GM12801 (cell line): ENCODE results near the gene HOXD10.

ENCODE experiments used
- TF ChIP-seq, protein P1 (sequence below): IDR thresholded peaks from one replicate; pipeline ENCODE4 v1.5.1; 2011; ENCODE audit warnings: control low read depth; ENCODE audit not compliant: insufficient read length; ENCODE audit errors: extremely low read depth

HOXD10 gene

GRCh38 chr2:176074919-176075425 lies 41.6 kb upstream of the HOXD10 start:
- TF ChIP-seq, protein P1, sequence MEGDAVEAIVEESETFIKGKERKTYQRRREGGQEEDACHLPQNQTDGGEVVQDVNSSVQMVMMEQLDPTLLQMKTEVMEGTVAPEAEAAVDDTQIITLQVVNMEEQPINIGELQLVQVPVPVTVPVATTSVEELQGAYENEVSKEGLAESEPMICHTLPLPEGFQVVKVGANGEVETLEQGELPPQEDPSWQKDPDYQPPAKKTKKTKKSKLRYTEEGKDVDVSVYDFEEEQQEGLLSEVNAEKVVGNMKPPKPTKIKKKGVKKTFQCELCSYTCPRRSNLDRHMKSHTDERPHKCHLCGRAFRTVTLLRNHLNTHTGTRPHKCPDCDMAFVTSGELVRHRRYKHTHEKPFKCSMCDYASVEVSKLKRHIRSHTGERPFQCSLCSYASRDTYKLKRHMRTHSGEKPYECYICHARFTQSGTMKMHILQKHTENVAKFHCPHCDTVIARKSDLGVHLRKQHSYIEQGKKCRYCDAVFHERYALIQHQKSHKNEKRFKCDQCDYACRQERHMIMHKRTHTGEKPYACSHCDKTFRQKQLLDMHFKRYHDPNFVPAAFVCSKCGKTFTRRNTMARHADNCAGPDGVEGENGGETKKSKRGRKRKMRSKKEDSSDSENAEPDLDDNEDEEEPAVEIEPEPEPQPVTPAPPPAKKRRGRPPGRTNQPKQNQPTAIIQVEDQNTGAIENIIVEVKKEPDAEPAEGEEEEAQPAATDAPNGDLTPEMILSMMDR: no peak

GRCh38 chr2:176075481-176075880 lies 41.1 kb upstream of the HOXD10 start:
- TF ChIP-seq, protein P1: no peak

DNA sequence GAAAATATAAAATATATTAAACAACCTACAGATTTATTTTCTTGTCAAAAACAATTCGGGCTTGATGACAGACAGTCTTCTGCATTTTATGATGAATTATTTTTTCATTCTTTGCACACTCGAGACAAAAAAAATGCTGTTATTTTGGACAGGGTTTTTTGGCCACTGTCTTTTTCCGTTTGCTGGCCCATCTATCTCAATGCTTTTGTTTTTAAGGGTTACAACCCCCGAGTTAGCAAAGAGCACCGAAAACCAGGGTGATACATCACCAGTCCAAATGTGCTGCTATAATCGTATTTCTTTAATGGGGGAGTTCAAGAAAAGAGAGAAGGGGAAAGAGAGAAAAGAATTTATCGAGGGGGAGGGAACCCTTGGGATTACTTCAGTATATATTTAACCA lies 40.5 kb upstream of the HOXD10 start:
- TF ChIP-seq, protein P1: no peak

GRCh38 chr2:176076796-176077195 lies 39.8 kb upstream of the HOXD10 start:
- TF ChIP-seq, protein P1: no peak

DNA sequence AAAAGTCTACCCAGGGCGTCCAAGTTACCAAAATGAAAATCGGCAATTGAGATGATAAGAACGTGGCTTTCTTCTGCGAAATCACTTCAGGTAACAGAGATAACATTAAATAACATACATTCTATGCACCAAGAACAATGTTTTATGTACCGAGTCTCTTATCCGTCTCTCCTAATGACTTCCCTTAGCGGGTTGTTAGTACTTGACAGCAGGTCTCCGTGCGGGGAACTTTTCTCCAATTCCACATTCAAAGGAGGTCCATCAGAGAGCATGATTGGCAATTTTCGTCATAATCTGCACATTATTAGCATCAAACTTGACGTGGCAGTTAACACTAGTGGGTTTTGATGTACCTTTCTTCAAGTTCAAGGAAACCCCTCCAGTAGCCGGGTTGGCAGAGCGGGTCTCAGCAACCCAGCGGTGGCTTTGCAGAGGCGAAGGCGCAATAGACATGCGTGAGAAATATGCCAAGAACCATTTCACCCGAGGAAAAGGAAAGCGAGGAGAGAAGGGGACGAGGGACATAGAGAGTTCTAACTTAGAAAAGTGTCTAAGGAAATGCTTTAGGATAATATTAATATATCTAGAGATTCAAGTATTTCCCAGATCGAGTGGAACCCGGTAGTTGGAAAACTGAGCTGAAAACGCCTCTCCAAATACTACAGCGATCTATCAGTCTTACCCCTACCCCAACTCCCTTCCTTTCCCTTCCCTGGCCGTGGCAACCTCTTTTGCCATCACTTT lies 37.9 kb upstream of the HOXD10 start:
- TF ChIP-seq, protein P1: no peak

GRCh38 chr2:176079285-176079830 lies 37.2 kb upstream of the HOXD10 start:
- TF ChIP-seq, protein P1: no peak

- TF ChIP-seq, protein P1: no peak
Measured at GRCh38 chr2:176079831-176080539, 36.6 kb upstream of the HOXD10 start.
